ENCODE results near the gene MARF1.
"Not testable (repeated sequence)": the region's sequence is repeated elsewhere in the genome, so short reads cannot be mapped to it uniquely, and the experiment has no call there.

Gene MARF1

DNA sequence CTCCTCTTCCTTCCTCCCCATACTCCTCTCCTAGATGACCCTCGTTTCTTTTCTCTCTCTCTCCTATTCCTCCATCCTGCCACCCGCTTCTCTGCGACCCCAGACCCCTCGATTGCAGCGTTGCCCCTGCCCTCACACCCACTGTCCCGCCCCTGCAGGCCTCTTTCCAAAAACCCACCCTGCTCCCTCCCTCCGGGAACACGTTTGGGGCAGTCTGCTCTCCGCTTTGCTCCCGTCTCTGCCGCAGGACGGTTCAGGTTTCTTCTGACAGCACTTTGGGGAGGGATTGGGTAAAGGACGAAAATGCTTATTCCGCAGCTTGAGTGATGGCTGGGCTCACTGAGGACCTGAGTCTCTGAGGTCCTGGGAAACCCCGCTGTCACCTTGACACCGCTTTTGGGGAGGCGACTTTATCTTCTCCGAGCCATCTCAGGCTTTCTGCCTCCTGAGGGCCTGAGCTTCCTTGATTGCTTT is 7.8 kb upstream of the MARF1 start:
- DNase-seq: no peak

DNA sequence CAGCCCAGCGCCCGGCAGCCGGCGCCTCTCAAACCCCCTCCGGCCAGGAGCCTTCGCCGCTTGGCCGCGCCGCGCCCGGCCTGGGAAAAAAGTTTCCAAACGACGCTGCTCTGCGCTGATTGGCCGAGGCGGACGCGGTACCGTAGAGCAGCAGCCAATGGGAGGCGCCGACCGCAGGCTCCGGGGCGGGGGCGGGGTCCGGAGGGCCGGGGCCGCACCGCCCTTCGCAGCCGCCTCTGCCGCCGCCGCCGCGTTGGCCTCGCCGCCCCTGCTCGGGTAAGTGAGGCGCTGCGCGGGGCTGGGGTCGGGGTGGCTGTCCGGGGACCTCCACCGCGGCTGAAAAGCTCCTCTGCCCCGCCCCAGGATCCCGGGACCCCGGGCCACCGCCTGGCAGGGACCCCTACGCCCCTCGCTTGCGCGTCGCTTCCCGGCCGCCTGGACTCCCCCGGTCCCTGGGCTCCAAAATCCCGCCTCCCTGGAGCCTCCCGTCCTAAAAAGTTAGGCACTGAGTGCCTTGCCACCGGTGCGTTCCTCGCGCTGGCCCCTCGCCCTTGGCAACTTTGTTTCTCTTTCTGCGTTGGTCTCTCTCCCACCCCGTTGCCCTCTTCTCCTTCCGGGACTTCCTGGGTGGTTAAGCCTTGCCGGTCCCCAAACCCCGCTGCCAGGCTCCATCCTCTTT is 7.2 kb upstream of the MARF1 start, which contains the start of gene NDE1:
TSS of gene NDE1 (plus strand) at position 227 of the 679 bp plus-strand sequence. CDS start 14,534 bp downstream, outside the sequence.
- peak; percentile 86 to 91 for DNase-seq

DNA sequence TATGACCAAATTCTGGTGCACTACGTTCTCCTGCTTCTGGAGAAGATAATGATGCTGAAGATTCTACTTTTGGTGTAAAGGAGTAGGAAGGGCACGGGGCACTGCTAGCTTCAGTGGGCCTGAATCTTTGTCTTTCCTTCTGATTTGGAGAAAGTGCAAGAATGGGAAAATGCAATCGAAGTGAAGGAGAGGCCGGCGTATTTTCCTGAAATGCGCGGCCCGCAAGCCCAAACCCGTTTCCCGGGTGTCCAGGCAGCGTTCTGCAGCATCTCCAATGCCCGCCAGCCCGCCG is 6.7 kb upstream of the MARF1 start:
- no peak for DNase-seq

DNA sequence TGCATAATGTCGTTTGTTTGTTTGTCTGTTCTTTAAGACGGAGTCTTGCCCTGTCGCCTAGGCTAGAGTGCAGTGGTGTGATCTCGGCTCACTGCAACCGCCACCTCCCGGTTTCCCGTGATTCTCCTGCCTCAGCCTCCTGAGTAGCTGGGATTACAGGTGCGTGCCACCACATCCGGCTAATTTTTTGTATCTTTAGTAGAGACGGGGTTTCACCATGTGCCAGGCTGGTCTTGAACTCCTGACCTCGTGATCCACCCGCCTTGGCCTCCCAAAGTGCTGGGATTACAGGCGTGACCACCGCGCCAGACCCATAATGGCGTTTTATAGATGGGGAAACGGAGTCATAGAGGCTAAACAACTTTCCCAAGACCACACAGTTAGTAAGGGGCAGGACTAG is 6.4 kb upstream of the MARF1 start:
- not testable (repeated sequence) for DNase-seq

DNA sequence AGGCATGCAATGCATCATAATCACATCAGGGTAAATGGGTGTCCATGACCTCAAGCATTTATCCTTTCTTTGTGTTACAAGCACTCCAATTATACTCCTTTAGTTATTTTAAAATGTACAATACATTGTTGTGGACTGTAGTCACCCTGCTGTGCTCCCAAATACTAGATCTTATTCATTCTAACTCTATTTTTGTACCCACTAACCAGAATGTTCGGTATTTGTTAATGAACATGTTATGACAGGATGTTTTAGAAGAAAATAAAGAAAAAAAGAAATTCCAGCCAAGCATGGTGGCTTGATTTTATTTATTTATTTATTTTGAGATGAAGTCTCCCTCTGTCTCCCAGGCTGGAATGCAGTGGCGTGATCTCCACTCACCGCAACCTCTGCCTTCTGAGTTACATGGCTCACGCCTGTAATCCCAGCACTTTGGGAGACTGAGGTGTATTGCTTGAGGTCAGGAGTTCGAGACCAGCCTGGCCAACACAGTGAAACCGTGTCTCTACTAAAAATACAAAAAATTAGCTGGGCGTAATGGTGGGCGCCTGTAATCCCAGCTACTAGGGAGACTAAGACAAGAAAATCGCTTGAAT is 5.3 kb upstream of the MARF1 start:
- no peak for DNase-seq

DNA sequence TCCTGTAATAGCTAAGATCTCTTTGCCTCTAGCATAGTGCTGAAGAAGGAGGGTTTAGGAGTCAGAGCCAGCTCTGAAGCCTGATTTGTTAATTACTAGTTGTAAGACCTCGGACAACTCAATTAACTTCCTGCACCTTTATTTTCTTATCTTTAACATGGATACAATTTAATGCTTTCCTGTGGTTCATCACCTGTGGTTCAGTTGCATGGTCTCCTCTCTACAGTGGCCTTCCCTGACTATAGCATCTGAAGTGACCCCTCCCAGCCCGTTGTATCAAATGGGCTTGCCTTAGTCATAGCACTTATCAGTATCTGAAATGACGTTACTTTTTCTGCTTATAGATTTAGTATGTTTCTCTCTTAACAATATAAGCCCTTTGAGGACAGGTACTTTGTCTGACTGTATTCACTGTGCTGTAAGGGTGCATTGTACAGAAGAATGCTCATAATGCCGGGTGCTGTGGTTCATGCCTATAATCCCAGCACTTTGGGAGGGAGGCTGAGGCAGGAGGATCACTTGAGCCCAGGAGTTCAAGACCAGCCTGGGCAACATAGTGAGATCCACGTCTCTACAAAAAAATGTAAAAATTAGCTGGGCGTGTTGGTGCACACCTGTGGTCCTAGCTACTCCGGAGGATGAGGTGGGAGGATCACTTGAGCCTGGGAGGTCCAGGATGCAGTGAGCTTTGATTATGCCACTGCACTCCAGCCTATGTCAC is 4.5 kb upstream of the MARF1 start:
- DNase-seq: no peak

DNA sequence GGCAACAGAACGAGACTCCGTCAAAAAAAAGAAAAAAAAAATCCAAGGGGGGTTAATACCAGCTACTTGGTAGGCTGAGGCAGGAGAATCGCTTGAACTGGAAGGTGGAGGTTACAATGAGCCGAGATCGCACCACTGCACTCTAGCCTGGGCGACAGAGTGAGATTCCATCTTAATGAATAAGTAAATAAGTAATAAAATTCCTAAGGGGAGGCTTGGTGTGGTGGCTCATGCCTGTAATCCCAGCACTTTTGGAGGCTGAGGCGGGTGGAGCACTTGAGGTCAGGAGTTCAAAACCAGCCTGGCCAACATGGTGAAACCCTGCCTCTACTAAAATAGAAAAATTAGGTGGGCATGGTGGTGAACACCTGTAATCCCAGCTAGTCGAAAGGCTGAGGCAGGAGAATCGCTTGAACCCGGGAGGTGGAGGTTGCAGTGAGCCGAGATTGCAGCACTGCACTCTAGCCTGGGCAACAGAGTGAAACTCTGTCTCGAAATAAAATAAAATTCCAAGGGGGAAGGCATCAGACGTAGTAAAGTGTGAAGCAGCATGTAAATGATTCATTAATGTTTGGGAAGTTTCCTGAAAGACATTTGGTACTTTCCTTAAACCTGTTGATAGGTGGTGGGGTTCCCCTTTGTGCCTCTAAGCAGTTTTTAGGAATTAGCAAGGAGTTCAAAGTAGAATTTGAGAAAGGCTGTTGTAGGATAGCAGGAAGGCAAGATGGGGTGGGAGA is 3.8 kb upstream of the MARF1 start:
- not testable (repeated sequence) for DNase-seq

DNA sequence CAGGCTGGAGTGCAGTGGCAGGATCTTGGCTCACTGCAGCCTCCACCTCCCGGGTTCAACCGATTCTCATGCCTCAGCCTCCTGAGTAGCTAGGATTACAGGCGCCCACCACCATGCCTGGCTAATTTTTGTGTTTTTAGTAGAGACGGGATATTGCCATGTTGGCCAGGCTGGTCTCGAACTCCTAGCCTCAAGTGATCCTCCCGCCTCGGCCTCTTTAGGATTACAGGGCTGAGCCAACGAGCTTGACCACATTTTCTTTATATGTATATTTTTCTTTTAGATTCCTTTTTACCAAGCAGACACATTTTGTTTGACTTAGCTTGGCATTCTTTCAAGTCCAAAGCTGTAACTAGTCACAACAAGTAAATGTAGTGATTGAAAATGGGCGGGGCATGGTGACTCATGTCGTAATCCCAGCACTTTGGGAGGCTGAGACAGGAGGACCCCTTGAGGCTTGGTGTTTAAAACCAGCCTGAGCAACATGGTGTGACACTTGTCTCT is 2.1 kb upstream of the MARF1 start:
- not testable (repeated sequence) for DNase-seq

DNA sequence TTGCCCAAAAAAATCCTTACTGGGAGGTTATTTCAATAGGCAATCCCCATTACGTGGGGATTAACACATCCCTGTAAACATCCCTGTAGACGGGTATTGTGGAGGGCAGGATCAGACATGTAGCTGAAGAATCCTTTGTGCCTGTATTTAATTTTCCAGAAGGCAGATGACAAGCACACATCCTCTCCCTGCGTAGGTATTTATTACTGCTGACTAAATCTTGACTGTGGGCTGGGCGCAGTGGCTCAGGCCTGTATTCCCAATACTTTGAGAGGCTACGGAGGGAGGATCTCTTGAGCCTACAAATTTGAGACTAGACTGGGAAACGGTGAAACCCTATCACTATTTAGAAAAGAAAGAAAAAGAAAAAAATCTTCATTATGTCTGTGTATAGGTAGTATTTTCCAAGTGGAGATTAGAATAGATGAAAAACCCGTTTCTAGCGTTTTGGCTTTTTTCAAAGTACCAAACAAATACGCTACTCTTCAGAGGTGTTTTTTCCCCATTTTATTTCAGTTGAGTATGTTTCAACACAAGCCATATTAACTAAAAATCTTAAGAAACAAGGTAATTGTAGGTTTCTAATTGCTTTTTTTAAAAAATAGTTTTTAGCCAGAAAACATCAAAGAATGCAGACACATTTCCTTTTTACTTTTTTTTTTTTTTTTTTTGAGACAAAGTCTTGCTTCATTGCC is 1.5 kb upstream of the MARF1 start:
- peak; percentile 72 to 84 for DNase-seq

DNA sequence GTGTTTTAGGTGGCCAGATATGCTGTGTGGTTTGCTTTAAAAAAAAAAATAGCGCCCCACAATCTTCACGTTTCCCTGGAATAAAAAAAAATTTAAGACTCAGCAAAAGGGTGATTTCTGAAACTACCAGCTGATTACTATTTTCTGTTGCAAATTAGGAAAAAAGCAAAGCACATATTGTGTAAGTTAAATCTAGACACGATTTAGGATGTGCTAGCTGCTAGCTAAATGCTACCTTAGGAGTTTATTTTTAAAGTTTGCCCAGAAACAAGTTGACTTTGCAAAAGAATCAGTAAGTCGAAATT is 944 bp upstream of the MARF1 start:
- DNase-seq: no peak

DNA sequence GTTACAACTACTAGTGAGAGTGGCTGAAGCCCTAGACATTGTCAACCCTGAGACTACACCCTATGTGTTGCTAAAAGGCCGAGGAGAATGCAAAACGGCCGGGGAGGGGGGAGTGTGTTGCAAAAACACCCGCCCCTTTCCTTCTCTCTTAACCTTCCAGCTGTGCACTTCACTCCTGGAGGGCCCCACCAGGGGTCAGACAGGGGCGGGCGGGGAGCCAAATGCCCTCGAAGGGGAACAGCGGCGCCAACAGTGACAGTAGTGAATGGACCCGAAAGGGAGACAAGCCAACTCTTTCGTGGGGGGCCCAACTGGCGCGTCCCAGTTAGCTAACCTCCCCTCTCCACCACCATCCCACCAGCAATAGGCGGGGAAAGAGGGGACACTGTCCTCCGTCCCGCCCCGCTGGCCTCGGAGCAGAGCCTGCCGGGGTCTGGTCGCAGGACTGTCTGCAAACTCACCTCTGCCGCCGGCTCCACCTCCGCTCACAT is 352 bp downstream of the MARF1 start:
- DNase-seq: peak; percentile 69 to 71

DNA sequence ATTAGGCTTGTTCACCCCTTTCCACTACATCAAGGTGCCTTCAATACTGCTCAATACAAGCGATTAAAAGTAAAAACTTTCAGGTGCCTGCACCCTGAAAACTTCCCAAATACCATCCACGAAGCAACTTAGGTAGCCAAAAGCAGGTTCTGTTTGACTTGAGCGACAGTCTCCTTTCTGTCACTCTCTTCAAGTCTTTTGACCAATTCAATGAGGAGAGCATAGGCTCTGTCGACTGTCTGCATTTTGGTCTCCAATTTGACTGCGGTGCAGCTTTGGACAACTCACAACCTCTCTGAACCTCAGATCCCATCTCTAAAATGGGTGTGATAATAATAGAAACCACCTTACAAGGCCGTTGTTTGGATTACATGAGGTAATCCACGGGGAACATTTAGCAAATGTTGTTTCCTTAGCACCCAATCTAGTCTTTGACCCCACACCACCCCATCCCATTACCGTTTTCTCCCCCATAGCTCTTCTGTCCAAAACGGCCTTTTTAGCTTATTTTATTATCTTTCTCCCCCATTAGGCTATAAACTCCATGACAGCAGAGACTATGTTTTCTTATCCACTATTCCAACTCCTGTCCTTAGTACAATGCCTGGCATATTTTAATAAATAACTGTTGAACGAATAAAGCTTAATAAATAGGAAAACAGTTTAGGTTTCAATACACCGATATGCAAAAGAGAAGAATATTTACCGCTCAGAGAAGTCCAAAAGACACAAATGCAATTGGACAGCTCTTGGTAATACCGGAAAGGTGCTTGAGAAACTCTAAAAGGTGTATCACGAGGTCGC is 999 bp downstream of the MARF1 start:
- no peak for DNase-seq

DNA sequence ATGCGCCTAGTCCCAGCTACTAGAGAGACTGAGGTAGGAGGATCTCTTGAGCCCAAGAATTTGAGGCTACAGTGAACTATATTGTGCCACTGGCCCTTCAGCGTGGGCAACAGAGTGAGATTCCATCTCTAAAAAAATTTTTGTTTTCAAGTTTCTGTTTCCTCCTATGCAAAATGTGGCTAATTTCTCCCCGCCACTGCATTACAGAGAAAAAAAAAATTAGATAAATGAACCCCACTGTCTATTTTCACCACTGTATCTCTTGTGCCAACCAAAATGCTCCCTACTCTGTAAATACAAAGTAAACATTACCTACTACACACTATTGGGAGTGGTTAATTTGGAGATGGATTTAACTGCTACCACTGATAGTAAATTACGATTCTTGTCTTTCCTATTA is 2.0 kb downstream of the MARF1 start:
- no peak for DNase-seq

DNA sequence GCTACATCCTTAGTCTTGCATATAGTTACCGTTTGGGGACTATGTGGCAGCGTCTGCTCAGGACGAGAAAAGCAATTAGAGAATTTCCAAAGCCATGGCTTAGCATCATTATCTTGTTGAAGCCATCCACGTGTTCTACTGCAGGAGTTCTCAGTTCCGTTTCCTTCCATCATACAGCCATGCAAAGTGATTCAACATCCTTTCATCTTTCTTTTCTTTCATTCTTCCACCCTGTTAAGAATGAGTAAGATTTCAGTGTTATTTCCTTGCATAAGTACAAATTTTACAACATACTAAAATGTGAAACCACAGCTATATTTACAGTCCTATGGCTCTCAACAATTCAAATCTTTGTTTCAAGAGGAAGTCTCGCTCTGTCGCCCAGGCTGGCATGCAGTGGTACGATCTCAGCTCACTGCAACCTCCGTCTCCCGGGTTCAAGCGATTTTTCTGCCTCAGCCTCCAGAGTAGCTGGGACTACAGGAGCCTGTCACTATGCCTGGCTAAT is 3.8 kb downstream of the MARF1 start:
- DNase-seq: no peak

DNA sequence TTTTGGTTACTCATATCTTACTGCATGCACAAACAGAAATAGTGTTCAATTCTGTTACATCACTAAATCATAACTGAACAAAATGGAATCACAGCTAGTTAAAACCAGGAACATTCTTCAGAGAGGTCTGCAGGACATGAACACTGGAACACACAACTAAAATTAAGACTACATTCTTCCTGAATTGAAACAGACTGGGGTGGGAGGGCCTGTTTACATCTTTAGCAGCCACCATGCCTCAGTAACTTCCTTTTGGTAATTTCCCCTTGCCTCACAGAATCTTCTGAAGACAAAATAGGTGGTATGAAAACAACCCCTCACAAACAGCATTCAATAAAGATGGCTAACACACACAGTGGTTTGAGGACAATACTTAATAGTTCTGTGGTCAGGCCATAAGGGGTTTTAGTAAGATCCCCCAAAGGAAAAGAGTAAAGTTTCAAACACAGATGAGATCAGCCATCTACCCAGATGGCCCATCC is 6.5 kb downstream of the MARF1 start:
- no peak for DNase-seq

DNA sequence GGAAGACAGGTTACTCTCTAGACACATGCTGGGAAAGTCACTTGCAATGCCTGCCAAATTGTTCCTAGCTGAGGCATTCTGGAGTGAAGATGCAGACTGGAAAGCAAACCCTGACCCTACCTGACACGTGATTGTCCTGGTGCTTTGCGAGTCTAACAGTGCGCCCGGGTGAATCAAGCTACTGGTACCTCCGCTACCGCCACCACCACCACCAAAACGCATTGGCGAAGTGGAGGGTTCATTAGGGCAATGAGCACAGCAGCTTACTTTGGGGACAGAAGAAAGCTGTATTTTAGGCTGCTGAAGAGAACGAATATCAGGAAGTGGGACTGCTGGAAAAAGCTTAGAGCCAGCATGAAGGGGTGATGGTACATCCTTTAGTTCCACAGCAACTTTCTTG is 7.0 kb downstream of the MARF1 start:
- DNase-seq: no peak

DNA sequence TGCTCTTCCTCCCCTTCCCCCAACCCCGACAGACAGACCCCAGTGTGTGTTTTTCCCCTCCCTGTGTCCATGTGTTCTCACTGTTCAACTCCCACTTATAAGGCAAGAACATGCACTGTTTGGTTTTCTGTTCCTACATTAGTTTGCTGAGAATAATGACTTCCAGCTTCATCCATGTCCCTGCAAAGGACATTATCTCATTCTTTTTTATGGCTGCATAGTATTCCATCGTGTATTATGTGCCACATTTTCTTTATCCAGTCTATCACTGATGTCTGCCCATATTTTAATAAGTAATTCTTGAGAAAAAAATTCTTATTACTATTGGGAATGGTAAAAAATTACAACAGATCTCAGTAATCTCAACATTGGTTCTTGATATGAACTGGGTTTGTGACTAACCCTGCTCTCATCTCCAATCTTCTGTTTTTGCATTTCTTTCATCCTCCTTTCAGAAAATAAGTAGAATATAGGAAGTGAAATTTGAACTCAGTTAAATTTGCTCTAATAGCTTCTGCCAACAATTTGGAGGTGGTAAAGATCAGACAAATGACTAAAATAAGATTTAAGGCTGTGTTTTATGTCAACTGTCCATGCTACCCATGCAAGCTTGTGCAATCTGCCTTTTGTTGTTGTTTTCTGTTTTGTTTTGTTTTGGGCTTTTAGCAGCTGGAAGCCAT is 11.1 kb downstream of the MARF1 start:
- no peak for DNase-seq

DNA sequence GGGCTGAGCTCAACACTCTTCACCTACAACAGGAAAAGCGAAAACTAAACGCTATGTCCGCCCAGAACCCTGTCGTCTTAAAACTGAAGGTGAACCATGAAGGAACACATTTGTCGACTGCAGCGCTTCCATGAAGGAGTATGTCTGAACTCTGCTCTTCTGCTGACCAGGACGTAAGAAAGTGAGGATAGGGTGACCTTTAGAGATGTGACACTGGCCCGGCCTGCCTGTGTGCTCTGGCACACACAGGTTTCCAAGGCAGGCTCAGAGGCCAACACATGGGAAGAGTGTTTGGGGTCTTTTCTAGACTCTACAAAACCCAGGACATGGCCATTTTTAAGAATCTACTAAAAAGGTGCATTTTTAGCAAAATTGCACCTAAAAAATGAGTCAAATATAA is 21.1 kb downstream of the MARF1 start:
- DNase-seq: no peak

DNA sequence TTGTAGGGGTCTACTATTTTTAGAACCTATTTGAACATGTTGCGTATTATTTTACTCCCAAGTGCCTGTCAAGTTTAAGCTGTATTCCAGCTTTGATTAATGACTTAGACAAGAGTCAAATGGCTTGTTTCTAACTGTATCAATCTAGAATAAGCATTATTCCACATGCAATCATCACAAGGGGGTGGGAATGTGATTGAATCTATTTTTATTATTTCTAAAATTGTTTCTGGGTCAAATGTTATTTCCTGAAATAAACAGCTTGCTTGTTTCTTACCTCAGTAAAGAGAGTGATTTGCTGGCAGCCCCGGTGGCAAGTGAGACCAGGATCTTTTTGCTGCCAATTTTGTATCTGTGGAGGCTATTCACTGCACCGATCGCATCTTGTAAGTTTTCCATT is 21.5 kb downstream of the MARF1 start:
- DNase-seq: no peak

DNA sequence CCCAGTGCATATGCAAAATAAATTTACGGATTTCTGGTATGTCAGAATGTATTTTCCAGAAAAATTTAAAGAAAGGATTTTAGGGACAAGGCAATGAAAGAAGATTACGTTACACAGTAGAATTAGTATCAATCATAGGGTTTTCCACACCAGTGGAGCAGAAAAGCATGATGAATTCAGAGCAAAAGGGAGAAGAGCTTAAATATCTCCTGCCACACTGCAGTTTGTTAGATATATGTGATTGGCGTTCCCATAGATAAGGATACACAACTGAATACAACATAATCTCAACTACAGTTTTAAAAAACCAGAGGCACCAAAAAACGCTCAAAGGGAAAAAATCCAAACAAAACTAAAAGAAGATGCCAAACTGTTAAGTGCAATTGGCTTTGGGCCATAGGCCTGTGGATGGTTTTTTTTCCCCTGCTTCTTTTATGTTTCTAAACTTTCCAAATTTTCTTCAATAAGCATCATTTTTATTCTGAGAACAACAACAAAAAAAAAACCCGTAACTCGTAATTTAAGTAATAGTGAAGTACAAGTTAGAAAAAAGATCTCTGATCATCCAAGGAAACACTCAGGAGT is 22.3 kb downstream of the MARF1 start:
- no peak for DNase-seq

All from NCI-H1930 (cell line).